ENCODE data around the gene ASAP2. TPM values are rescaled to one million over a fixed set of nuclear protein-coding genes. Genes with fewer than 3 reads are reported as not detected.

The ASAP2 gene
- total RNA-seq, 1 experiment from 2014 or later, result 25.2 TPM

DNA sequence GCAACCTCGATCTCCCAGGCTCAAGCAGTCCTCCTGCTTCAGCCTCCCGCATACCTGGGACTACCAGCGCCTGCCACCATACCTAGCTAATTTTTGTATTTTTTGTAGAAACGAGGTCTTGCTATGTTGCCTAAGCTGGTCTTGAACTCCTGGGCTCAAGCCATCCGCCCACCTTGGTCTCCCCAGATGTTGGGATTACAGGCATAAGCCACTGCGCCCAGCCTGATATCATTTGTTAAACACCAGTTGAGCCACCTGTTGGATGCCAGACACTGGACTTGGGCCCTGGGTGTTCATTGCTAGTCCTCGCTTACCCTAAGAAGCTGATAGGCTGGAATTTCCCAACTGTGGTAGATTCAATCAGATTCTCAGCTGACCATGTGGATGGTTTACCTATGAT lies 136.9 kb downstream of the ASAP2 start:
- H3K36me3 ChIP-seq (ENCODE audit: low read depth, low read length), result peaks cover 50% of the 10 kb centered on the region
- CTCF ChIA-PET, result no interaction called here
- no peak overlapping the region for H3K9ac ChIP-seq (ENCODE audit: low read length)
- no peaks in the 10 kb centered on the region for H4K20me1 ChIP-seq (ENCODE audit: low read length)
- H3K27me3 ChIP-seq (ENCODE audit: low read length), result no peaks in the 10 kb centered on the region
- TF ChIP-seq, protein P1, sequence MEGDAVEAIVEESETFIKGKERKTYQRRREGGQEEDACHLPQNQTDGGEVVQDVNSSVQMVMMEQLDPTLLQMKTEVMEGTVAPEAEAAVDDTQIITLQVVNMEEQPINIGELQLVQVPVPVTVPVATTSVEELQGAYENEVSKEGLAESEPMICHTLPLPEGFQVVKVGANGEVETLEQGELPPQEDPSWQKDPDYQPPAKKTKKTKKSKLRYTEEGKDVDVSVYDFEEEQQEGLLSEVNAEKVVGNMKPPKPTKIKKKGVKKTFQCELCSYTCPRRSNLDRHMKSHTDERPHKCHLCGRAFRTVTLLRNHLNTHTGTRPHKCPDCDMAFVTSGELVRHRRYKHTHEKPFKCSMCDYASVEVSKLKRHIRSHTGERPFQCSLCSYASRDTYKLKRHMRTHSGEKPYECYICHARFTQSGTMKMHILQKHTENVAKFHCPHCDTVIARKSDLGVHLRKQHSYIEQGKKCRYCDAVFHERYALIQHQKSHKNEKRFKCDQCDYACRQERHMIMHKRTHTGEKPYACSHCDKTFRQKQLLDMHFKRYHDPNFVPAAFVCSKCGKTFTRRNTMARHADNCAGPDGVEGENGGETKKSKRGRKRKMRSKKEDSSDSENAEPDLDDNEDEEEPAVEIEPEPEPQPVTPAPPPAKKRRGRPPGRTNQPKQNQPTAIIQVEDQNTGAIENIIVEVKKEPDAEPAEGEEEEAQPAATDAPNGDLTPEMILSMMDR (conservative IDR thresholded peaks at IDR 0.05; ENCODE audit: low read depth, low read length), result no peak
- no peak for TF ChIP-seq EZH2phosphoT487 (IDR thresholded peaks at IDR 0.05; ENCODE audit: borderline replicate concordance, low read length)
- TF ChIP-seq EZH2 (IDR thresholded peaks at IDR 0.05; ENCODE audit: low read length, unreplicated experiment), result no peak
- POLR2A ChIA-PET (ENCODE audit: unreplicated experiment), result no interaction called here
- no peaks in the 10 kb centered on the region for H3K9me2 ChIP-seq (replicated peaks; ENCODE audit: low read length)
- intact Hi-C loops (cut with micrococcal nuclease), result no loop called here
- H3K4me3 ChIP-seq (ENCODE audit: low read length), result no peak overlapping the region
- no peak overlapping the region for H2AFZ ChIP-seq (ENCODE audit: low read length)
- ATAC-seq, result no peak
- no peak overlapping the region for H3K27ac ChIP-seq (ENCODE audit: low read length)
- H3K79me2 ChIP-seq (ENCODE audit: low read length), result peaks cover 6% of the 10 kb centered on the region; the same call in 1 of the 2 replicates
- peaks cover 22% of the 10 kb centered on the region for H3K4me1 ChIP-seq (ENCODE audit: insufficient read depth, low read length)
- H3K4me2 ChIP-seq (ENCODE audit: low read length), result no peak overlapping the region
- no TSS peak for BruUV-seq (replicated peaks)
- no peak for DNase-seq
- H3F3A ChIP-seq (ENCODE audit: low read length, unreplicated experiment), result peaks cover 5% of the 10 kb centered on the region
- no peaks in the 10 kb centered on the region for H3K9me3 ChIP-seq (ENCODE audit: low read length)

DNA sequence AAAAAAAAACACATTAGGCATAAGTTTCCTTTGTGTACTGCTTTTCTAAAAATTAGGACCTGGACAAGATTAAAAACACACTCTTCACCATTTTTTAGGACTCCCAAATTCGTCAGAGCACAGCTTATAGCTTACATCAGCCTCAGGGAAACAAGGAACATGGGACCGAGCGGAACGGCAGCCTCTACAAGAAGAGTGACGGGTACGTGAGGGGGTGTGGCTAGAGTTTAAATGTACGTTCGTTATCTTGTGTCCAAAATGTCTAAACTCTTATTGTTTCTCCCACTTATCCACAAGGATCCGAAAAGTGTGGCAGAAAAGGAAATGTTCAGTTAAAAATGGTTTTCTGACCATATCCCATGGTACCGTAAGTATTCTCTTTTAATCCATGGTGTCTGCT lies 137.8 kb downstream of the ASAP2 start:
- H3K27ac ChIP-seq (ENCODE audit: low read length), result no peak overlapping the region
- H3K27me3 ChIP-seq (ENCODE audit: low read length), result no peaks in the 10 kb centered on the region
- H3K4me1 ChIP-seq (ENCODE audit: insufficient read depth, low read length), result peaks cover 14% of the 10 kb centered on the region
- H3K4me3 ChIP-seq (ENCODE audit: low read length), result no peak overlapping the region
- H3K4me2 ChIP-seq (ENCODE audit: low read length), result no peak overlapping the region
- CTCF ChIA-PET, result no interaction called here
- TF ChIP-seq EZH2phosphoT487 (IDR thresholded peaks at IDR 0.05; ENCODE audit: borderline replicate concordance, low read length) (no peak), EZH2 (IDR thresholded peaks at IDR 0.05; ENCODE audit: low read length, unreplicated experiment) (no peak)
- peaks cover 5% of the 10 kb centered on the region for H3F3A ChIP-seq (ENCODE audit: low read length, unreplicated experiment)
- no peak overlapping the region for H2AFZ ChIP-seq (ENCODE audit: low read length)
- peaks cover 58% of the 10 kb centered on the region for H3K36me3 ChIP-seq (ENCODE audit: low read depth, low read length)
- DNase-seq (no peak), ATAC-seq (no peak)
- intact Hi-C loops (cut with micrococcal nuclease), result no loop called here
- POLR2A ChIA-PET (ENCODE audit: unreplicated experiment), result no interaction called here
- no peak overlapping the region for H3K9ac ChIP-seq (ENCODE audit: low read length)
- no peaks in the 10 kb centered on the region for H4K20me1 ChIP-seq (ENCODE audit: low read length)
- H3K9me3 ChIP-seq (ENCODE audit: low read length), result no peaks in the 10 kb centered on the region
- no TSS peak for BruUV-seq (replicated peaks)
- no peaks in the 10 kb centered on the region; the same call in 1 of the 2 replicates for H3K79me2 ChIP-seq (ENCODE audit: low read length)
- H3K9me2 ChIP-seq (replicated peaks; ENCODE audit: low read length), result no peaks in the 10 kb centered on the region

DNA sequence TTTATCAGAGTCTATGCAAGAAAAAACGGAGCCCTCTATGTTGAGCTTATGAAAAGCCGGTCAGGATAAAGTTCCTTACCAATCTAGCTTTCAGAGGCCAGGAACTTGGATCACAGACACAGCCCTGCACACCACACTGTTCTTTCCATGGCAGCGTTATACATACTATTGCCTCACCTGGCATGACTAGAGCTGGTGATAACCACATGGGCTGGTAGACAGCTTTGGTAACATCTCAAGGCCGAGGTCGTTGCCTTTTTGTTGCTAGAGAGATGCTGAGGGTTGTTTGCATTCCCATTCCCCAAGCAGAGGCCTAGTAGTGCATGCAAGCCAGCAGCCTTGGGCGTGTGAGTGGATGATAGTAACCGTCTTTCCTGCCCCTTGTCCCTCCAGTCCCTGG lies 138.7 kb downstream of the ASAP2 start:
- POLR2A ChIA-PET (ENCODE audit: unreplicated experiment), result no interaction called here
- Histone ChIP-seq H3K4me3 (ENCODE audit: low read length) (no peak overlapping the region), H3K9ac (ENCODE audit: low read length) (no peak overlapping the region), H3K36me3 (ENCODE audit: low read depth, low read length) (peaks cover 64% of the 10 kb centered on the region), H4K20me1 (ENCODE audit: low read length) (no peaks in the 10 kb centered on the region), H3K9me3 (ENCODE audit: low read length) (no peaks in the 10 kb centered on the region), H2AFZ (ENCODE audit: low read length) (no peak overlapping the region), H3K27me3 (ENCODE audit: low read length) (no peaks in the 10 kb centered on the region), H3K4me2 (ENCODE audit: low read length) (no peak overlapping the region), H3F3A (ENCODE audit: low read length, unreplicated experiment) (peaks cover 3% of the 10 kb centered on the region), H3K9me2 (replicated peaks; ENCODE audit: low read length) (no peaks in the 10 kb centered on the region), H3K27ac (ENCODE audit: low read length) (no peak overlapping the region), H3K79me2 (ENCODE audit: low read length) (no peaks in the 10 kb centered on the region; the same call in 1 of the 2 replicates), H3K4me1 (ENCODE audit: insufficient read depth, low read length) (peaks cover 5% of the 10 kb centered on the region)
- BruUV-seq (replicated peaks), result no TSS peak
- intact Hi-C loops (cut with micrococcal nuclease), result no loop called here
- CTCF ChIA-PET, result no interaction called here
- no peak for DNase-seq
- no peak for TF ChIP-seq EZH2phosphoT487 (IDR thresholded peaks at IDR 0.05; ENCODE audit: borderline replicate concordance, low read length)
- no peak for ATAC-seq

DNA sequence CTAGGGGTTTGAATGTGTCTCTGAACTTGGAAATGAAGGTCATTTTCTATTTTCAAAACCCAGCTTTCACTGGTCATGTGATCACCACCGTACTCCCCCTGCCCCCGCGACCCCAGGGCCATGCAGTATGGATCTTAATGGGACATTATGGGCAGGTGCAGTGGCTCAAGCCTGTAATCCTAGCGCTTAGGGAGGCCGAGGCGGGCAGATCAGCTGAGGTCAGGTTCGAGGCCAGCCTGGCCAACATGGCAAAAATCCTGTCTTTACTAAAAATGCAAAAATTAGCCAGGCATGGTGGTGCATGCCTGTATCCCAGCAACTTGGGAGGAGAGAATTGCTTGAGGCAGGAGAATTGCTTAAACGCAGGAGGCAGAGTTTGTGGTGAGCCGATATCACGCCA lies 139.4 kb downstream of the ASAP2 start:
- H3K27ac ChIP-seq (ENCODE audit: low read length), result no peak overlapping the region
- no peaks in the 10 kb centered on the region for H3K9me3 ChIP-seq (ENCODE audit: low read length)
- no peak overlapping the region for H3K4me2 ChIP-seq (ENCODE audit: low read length)
- POLR2A ChIA-PET (ENCODE audit: unreplicated experiment), result no interaction called here
- H3F3A ChIP-seq (ENCODE audit: low read length, unreplicated experiment), result no peaks in the 10 kb centered on the region
- no peaks in the 10 kb centered on the region for H3K9me2 ChIP-seq (replicated peaks; ENCODE audit: low read length)
- no peak overlapping the region for H3K4me3 ChIP-seq (ENCODE audit: low read length)
- H3K79me2 ChIP-seq (ENCODE audit: low read length), result no peaks in the 10 kb centered on the region; the same call in 1 of the 2 replicates
- H3K9ac ChIP-seq (ENCODE audit: low read length), result no peak overlapping the region
- H3K36me3 ChIP-seq (ENCODE audit: low read depth, low read length), result peaks cover 64% of the 10 kb centered on the region
- ATAC-seq (no peak), DNase-seq (no peak)
- no TSS peak for BruUV-seq (replicated peaks)
- intact Hi-C loops (cut with micrococcal nuclease), result no loop called here
- H3K27me3 ChIP-seq (ENCODE audit: low read length), result no peaks in the 10 kb centered on the region
- TF ChIP-seq EZH2phosphoT487 (IDR thresholded peaks at IDR 0.05; ENCODE audit: borderline replicate concordance, low read length) (no peak), EZH2 (IDR thresholded peaks at IDR 0.05; ENCODE audit: low read length, unreplicated experiment) (no peak)
- TF ChIP-seq, protein P1 (conservative IDR thresholded peaks at IDR 0.05; ENCODE audit: low read depth, low read length), result no peak
- H3K4me1 ChIP-seq (ENCODE audit: insufficient read depth, low read length), result no peaks in the 10 kb centered on the region
- CTCF ChIA-PET, result no interaction called here
- H4K20me1 ChIP-seq (ENCODE audit: low read length), result no peaks in the 10 kb centered on the region
- H2AFZ ChIP-seq (ENCODE audit: low read length), result no peak overlapping the region
